ENCODE measurements around the gene ZFAND3.

DNA sequence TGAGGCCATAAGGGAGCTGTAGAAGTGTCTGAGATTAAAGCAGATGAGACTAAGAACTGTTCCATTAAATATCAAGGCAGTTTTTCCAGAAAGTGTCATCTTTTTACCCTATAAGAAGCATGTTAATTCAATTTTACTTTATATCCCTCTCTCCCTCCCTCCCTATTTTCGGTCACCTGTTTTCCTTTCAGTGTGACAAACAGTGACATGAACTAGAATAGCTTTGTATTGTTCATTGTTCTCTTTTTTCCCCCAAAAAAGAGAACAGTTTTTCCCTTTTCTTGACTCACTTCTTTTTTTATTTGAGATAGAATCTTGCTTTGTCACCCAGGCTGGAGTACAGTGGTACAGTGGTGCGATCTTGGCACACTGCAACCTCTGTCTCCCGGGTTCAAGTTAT, 269.3 kb downstream of the ZFAND3 start:
- TF ChIP-seq, protein P1, sequence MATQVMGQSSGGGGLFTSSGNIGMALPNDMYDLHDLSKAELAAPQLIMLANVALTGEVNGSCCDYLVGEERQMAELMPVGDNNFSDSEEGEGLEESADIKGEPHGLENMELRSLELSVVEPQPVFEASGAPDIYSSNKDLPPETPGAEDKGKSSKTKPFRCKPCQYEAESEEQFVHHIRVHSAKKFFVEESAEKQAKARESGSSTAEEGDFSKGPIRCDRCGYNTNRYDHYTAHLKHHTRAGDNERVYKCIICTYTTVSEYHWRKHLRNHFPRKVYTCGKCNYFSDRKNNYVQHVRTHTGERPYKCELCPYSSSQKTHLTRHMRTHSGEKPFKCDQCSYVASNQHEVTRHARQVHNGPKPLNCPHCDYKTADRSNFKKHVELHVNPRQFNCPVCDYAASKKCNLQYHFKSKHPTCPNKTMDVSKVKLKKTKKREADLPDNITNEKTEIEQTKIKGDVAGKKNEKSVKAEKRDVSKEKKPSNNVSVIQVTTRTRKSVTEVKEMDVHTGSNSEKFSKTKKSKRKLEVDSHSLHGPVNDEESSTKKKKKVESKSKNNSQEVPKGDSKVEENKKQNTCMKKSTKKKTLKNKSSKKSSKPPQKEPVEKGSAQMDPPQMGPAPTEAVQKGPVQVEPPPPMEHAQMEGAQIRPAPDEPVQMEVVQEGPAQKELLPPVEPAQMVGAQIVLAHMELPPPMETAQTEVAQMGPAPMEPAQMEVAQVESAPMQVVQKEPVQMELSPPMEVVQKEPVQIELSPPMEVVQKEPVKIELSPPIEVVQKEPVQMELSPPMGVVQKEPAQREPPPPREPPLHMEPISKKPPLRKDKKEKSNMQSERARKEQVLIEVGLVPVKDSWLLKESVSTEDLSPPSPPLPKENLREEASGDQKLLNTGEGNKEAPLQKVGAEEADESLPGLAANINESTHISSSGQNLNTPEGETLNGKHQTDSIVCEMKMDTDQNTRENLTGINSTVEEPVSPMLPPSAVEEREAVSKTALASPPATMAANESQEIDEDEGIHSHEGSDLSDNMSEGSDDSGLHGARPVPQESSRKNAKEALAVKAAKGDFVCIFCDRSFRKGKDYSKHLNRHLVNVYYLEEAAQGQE (IDR thresholded peaks at IDR 0.05; ENCODE audit: low read depth): no peak
- TF ChIP-seq POLR2AphosphoS5 (IDR thresholded peaks at IDR 0.05; ENCODE audit: low read depth, low read length) (no peak), POLR2A (IDR thresholded peaks at IDR 0.05; ENCODE audit: borderline replicate concordance, extremely low read depth, insufficient read depth, insufficient read length) (no peak), SP1 (IDR thresholded peaks at IDR 0.05; ENCODE audit: low read depth) (no peak)
- TF ChIP-seq, protein P2, sequence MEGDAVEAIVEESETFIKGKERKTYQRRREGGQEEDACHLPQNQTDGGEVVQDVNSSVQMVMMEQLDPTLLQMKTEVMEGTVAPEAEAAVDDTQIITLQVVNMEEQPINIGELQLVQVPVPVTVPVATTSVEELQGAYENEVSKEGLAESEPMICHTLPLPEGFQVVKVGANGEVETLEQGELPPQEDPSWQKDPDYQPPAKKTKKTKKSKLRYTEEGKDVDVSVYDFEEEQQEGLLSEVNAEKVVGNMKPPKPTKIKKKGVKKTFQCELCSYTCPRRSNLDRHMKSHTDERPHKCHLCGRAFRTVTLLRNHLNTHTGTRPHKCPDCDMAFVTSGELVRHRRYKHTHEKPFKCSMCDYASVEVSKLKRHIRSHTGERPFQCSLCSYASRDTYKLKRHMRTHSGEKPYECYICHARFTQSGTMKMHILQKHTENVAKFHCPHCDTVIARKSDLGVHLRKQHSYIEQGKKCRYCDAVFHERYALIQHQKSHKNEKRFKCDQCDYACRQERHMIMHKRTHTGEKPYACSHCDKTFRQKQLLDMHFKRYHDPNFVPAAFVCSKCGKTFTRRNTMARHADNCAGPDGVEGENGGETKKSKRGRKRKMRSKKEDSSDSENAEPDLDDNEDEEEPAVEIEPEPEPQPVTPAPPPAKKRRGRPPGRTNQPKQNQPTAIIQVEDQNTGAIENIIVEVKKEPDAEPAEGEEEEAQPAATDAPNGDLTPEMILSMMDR (IDR thresholded peaks at IDR 0.05 in 2 of 3, conservative IDR thresholded peaks at IDR 0.05 in 1 of 3; ENCODE audit: borderline replicate concordance in 1 of 3, insufficient read depth in 1 of 3, low read depth in 2 of 3, low read length in 2 of 3): no peak
